OCI-LY7 (cell line): Measurements from ENCODE around the gene TUBA8. TPM values are rescaled to one million over a fixed set of nuclear protein-coding genes. Genes with fewer than 3 reads are reported as not detected.

Source experiments
- BruUV-seq: library from RNA; stranded (reverse); fragments of 400-500 nt; replicated peaks from 2 replicates; lab custom pipeline; 2021; lab: Mats Ljungman, UMichigan
- CTCF ChIA-PET: fragments of 300-600 bp; sonication (Branson Sonifier 250); formaldehyde crosslinking; loops from one replicate; lab custom pipeline; 2022; ENCODE audit warnings: antibody characterized with exemption; ENCODE audit not compliant: unreplicated experiment; lab: Charles Lee
- POLR2A ChIA-PET: fragments of 300-600 bp; sonication (Branson Sonifier 250); formaldehyde crosslinking; loops from one replicate; lab custom pipeline; 2022; ENCODE audit warnings: antibody characterized with exemption; lab: Charles Lee
- DNase-seq: peaks from one replicate; pipeline ENCODE4 v3.0.0-alpha.2; 2015; ENCODE audit warnings: low spot score
- H2AFZ ChIP-seq: fragments of 200-600 bp; sonication (generic), shearing (Covaris generic); 2 replicates; pipeline ENCODE4 v1.6.1; 2014; ENCODE audit warnings: mild to moderate bottlenecking, antibody characterized with exemption, low read length, moderate library complexity
- H3K27ac ChIP-seq: fragments of 200-600 bp; sonication (generic); 2 replicates; pipeline ENCODE4 v1.5.1; 2014; ENCODE audit warnings: mixed run types, low read depth, mild to moderate bottlenecking, moderate library complexity, low read length, inconsistent platforms; ENCODE audit not compliant: poor library complexity, severe bottlenecking
- H3K36me3 ChIP-seq: fragments of 200-600 bp; sonication (generic); 2 replicates; pipeline ENCODE4 v1.6.1; 2014; ENCODE audit warnings: mild to moderate bottlenecking, antibody characterized with exemption, low read length, moderate library complexity, mixed read lengths; ENCODE audit not compliant: insufficient read depth
- H3K4me1 ChIP-seq: fragments of 200-600 bp; sonication (generic); 2 replicates; pipeline ENCODE4 v1.5.1; 2014; ENCODE audit warnings: mild to moderate bottlenecking, low read length; ENCODE audit not compliant: insufficient read depth, poor library complexity, severe bottlenecking
- H3K4me2 ChIP-seq: fragments of 200-600 bp; sonication (generic); 2 replicates; pipeline ENCODE4 v1.6.1; 2014; ENCODE audit warnings: mild to moderate bottlenecking, low read length
- H3K4me3 ChIP-seq: fragments of 200-600 bp; sonication (generic); 2 replicates; pipeline ENCODE4 v1.5.1; 2014; ENCODE audit warnings: mild to moderate bottlenecking, low read depth, low read length; ENCODE audit not compliant: poor library complexity, severe bottlenecking
- H3K79me2 ChIP-seq: fragments of 200-600 bp; sonication (generic); 2 replicates; pipeline ENCODE4 v1.6.1; 2016; ENCODE audit warnings: low read depth, mild to moderate bottlenecking, low read length, moderate library complexity, mixed read lengths; ENCODE audit not compliant: insufficient read depth
- H3K9me2 ChIP-seq: fragments of 200-600 bp; sonication (generic); 2 replicates; pipeline ENCODE4 v1.6.1; 2016; ENCODE audit warnings: mild to moderate bottlenecking, low read length, mixed read lengths; ENCODE audit not compliant: insufficient read depth
- H3K9me3 ChIP-seq: fragments of 200-600 bp; sonication (generic); 2 replicates; pipeline ENCODE4 v1.6.1; 2014; ENCODE audit warnings: mild to moderate bottlenecking, mixed run types, low read length, mixed read lengths
- H4K20me1 ChIP-seq: fragments of 200-600 bp; sonication (generic); 2 replicates; pipeline ENCODE4 v1.6.1; 2014; ENCODE audit warnings: mild to moderate bottlenecking, antibody characterized with exemption, low read length, moderate library complexity, mixed read lengths; ENCODE audit not compliant: insufficient read depth
- EZH2phosphoT487 ChIP-seq: fragments of 200-600 bp; sonication (generic); IDR thresholded peaks from 2 replicates; pipeline ENCODE4 v1.6.1; 2018; ENCODE audit warnings: low read depth, borderline replicate concordance, mild to moderate bottlenecking, mixed run types, antibody characterized with exemption, low read length, moderate library complexity, mixed read lengths
- intact Hi-C: fragments of 100-400 bp; cut with micrococcal nuclease; formaldehyde crosslinking; loops from one replicate; pipeline ENCODE4 v1.10.0; 2022; ENCODE audit not compliant: unreplicated experiment
- total RNA-seq, 2 experiments: library from RNA; depleted of rRNA in 1 of 2; stranded (reverse); fragments of >200 nt in 1 of 2; shearing (Covaris generic) in 1 of 2; gene quantifications; 2 replicates each; pipeline ENCODE4 v1.2.3, GENCODE V29; 2014 to 2022
- TF ChIP-seq, protein P1 (sequence below): fragments of 200-600 bp; sonication (generic); conservative IDR thresholded peaks from 2 replicates; pipeline ENCODE4 v1.5.1; 2014; ENCODE audit warnings: mild to moderate bottlenecking, antibody characterized with exemption, low read length, moderate library complexity, mixed read lengths

Gene TUBA8
- total RNA-seq, 2 experiments from 2014 or later = 1.9 to 2.0 TPM

DNA sequence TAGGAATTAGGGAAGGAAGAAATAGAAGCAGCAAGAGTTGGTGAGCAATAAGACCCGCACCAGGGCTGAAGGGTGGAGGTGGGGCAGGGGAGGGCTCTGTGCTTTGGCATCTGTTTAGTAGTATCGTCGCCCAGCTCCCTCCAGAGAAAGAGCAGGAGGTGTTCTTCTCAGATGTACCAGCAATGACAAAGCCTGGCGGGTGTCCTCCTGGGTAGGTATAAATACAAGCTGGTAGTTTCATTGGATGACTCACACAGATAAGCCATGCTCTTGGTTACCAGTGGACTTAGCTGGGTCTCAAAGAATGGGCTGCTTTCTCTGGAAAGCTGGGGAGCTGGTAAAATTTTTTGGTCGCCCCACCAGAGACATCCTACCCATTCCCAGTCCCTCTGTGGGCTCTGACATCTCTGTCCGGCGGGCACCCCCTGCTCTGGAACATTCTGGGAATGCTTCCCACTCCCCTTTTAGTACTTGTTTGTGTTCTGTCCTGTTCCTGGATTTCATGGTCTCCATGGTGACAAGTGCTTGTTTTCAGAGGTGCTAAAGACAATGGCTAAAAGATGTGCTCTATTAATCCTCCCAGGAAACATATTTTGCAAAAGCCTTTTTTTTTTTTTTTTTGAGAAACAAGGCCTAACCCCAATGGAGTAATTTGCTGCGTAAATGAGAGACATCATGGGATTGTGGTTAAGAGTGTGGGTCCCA is 15.4 kb upstream of the TUBA8 start:
- Histone ChIP-seq H3K9me2 (no peaks in the 10 kb centered on the region), H3K36me3 (peaks cover 71% of the 10 kb centered on the region), H4K20me1 (no peaks in the 10 kb centered on the region), H3K4me1 (no peaks in the 10 kb centered on the region), H3K4me2 (no peak overlapping the region), H3K4me3 (no peak overlapping the region), H3K27ac (no peak overlapping the region), H2AFZ (no peak overlapping the region), H3K9me3 (no peaks in the 10 kb centered on the region), H3K79me2 (no peaks in the 10 kb centered on the region)
- intact Hi-C loops = no loop called here
- no peak for DNase-seq
- ChIA-PET CTCF (no interaction called here), POLR2A (interaction anchor here (0.7 kb wide), 1 partner anchor 13 kb away, joined by 3 read pairs; no protein-coding TSS in a partner anchor)
- TF ChIP-seq, protein P1, sequence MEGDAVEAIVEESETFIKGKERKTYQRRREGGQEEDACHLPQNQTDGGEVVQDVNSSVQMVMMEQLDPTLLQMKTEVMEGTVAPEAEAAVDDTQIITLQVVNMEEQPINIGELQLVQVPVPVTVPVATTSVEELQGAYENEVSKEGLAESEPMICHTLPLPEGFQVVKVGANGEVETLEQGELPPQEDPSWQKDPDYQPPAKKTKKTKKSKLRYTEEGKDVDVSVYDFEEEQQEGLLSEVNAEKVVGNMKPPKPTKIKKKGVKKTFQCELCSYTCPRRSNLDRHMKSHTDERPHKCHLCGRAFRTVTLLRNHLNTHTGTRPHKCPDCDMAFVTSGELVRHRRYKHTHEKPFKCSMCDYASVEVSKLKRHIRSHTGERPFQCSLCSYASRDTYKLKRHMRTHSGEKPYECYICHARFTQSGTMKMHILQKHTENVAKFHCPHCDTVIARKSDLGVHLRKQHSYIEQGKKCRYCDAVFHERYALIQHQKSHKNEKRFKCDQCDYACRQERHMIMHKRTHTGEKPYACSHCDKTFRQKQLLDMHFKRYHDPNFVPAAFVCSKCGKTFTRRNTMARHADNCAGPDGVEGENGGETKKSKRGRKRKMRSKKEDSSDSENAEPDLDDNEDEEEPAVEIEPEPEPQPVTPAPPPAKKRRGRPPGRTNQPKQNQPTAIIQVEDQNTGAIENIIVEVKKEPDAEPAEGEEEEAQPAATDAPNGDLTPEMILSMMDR = no peak
- BruUV-seq = no TSS peak

DNA sequence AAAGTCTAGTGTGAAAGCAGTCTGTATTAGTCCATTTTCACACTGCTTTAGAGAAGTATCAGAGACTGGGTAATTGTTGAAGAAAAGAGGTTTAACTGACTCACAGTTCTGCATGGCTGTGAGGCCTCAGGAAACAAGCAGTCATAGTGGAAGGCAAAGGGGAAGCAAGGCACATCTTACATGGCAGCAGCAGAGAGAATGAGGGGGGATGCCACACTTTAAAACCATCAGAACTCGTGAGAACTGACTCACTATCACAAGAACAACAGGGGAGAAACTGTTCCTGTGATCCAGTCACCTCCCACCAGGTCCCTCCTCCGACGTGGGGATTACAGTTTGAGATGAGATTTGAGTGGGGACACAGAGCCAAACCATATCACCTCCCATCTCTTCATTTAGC is 13.8 kb upstream of the TUBA8 start:
- BruUV-seq = no TSS peak
- Histone ChIP-seq H2AFZ (no peak overlapping the region), H4K20me1 (no peaks in the 10 kb centered on the region), H3K4me2 (no peak overlapping the region), H3K79me2 (no peaks in the 10 kb centered on the region), H3K4me1 (no peaks in the 10 kb centered on the region), H3K9me3 (no peaks in the 10 kb centered on the region), H3K36me3 (peaks cover 71% of the 10 kb centered on the region), H3K27ac (no peak overlapping the region), H3K9me2 (no peaks in the 10 kb centered on the region), H3K4me3 (no peak overlapping the region)
- intact Hi-C loops = no loop called here
- CTCF ChIA-PET = no interaction called here
- no peak for TF ChIP-seq EZH2phosphoT487
- TF ChIP-seq, protein P1 = no peak
- POLR2A ChIA-PET = no interaction called here
- DNase-seq = no peak

DNA sequence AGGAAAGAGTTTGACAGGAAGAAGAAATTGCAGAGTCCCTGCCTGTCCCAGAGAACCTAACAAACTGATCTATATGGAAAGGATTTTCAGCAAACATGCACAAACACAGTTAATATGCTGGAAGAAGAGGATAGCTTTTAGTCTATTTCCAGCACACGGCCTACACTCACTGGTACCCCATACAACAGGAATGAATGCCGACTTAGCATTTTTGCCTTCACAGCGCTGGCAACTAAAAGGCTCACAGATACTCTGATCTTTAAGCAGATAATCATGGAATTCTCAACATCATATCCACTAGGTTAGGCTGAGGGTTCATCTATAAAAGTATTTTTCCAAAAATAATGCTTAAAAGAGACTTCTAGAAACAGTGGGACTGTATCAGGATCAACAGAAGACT is 9.8 kb upstream of the TUBA8 start:
- H2AFZ ChIP-seq = no peak overlapping the region
- H3K4me2 ChIP-seq = no peak overlapping the region
- TF ChIP-seq EZH2phosphoT487 = no peak
- TF ChIP-seq, protein P1 = no peak
- peaks cover 5% of the 10 kb centered on the region; the same call in 1 of the 2 replicates for H3K9me3 ChIP-seq
- H3K36me3 ChIP-seq = peaks cover 47% of the 10 kb centered on the region
- H3K9me2 ChIP-seq = no peaks in the 10 kb centered on the region
- intact Hi-C loops = no loop called here
- no TSS peak for BruUV-seq
- no peaks in the 10 kb centered on the region for H4K20me1 ChIP-seq
- no peak overlapping the region for H3K27ac ChIP-seq
- no peak for DNase-seq
- no peaks in the 10 kb centered on the region for H3K4me1 ChIP-seq
- no peak overlapping the region for H3K4me3 ChIP-seq
- ChIA-PET CTCF (no interaction called here), POLR2A (no interaction called here)
- no peaks in the 10 kb centered on the region for H3K79me2 ChIP-seq
